Stimulated activated CD4-positive, alpha-beta T cell treated with anti-CD3 and anti-CD28 coated beads, TNF-alpha, amount 100 ng/mL, for 4 hours (primary cell): Measurements from ENCODE around the gene CADM4.
"Not testable (repeated sequence)": the region's sequence is repeated elsewhere in the genome, so short reads cannot be mapped to it uniquely, and the experiment has no call there.

Experiments
- DNase-seq, 3 experiments: peaks; one replicate each; pipeline ENCODE4 v3.0.0-alpha.2; 2020; ENCODE audit warnings: low read depth in 3 of 3

The CADM4 gene

GRCh38 chr19:43664018-43664417 is 24.4 kb upstream of the CADM4 start:
- DNase-seq = no peak

GRCh38 chr19:43662487-43662886 is 22.8 kb upstream of the CADM4 start:
- DNase-seq = no peak

- DNase-seq = no peak
Measured at GRCh38 chr19:43660971-43661360, 21.3 kb upstream of the CADM4 start.

GRCh38 chr19:43660301-43660970 is 20.8 kb upstream of the CADM4 start:
- no peak for DNase-seq

GRCh38 chr19:43658494-43658893 is 18.8 kb upstream of the CADM4 start:
- no peak for DNase-seq

GRCh38 chr19:43658001-43658400 is 18.4 kb upstream of the CADM4 start:
- no peak for DNase-seq

- no peak for DNase-seq
Measured at GRCh38 chr19:43656436-43656835, 16.8 kb upstream of the CADM4 start.

GRCh38 chr19:43652546-43652874 is 12.9 kb upstream of the CADM4 start:
- no peak for DNase-seq

GRCh38 chr19:43651758-43652545 is 12.3 kb upstream of the CADM4 start:
- no peak for DNase-seq

- DNase-seq = not testable (repeated sequence)
Measured at GRCh38 chr19:43650276-43650675, 10.6 kb upstream of the CADM4 start.

- no peak for DNase-seq
Measured at GRCh38 chr19:43649514-43649913, 9.9 kb upstream of the CADM4 start.

- DNase-seq = no peak
Measured at GRCh38 chr19:43648633-43649032, 9.0 kb upstream of the CADM4 start.

GRCh38 chr19:43644181-43644580 is 4.5 kb upstream of the CADM4 start:
- no peak for DNase-seq

- DNase-seq = no peak
Measured at GRCh38 chr19:43643326-43643725, 3.7 kb upstream of the CADM4 start.

GRCh38 chr19:43642531-43642930 is 2.9 kb upstream of the CADM4 start:
- no peak for DNase-seq

- no peak for DNase-seq
Measured at GRCh38 chr19:43641333-43641732, 1.7 kb upstream of the CADM4 start.

- DNase-seq = no peak
Measured at GRCh38 chr19:43640424-43640757, 741 bp upstream of the CADM4 start.

- DNase-seq = no peak
Measured at GRCh38 chr19:43638995-43639518, 593 bp downstream of the CADM4 start.

- no peak for DNase-seq
Measured at GRCh38 chr19:43638214-43638994, 1.2 kb downstream of the CADM4 start.

GRCh38 chr19:43636121-43636683 is 3.4 kb downstream of the CADM4 start:
- no peak for DNase-seq

GRCh38 chr19:43635561-43635940 is 4.1 kb downstream of the CADM4 start:
- DNase-seq = not testable (repeated sequence)

GRCh38 chr19:43634872-43635560 is 4.6 kb downstream of the CADM4 start:
- DNase-seq = no peak
